BE2C (cell line): Measurements from ENCODE around the gene SLC66A2.

ENCODE experiments used
- DNase-seq: peaks from one replicate; pipeline ENCODE4 v3.0.0-alpha.2; 2020
- H3K27me3 ChIP-seq: fragments of 250-450 bp; sonication (Bioruptor Pico); 2 replicates; pipeline ENCODE4 v1.5.1; 2020; ENCODE audit warnings: mild to moderate bottlenecking
- H3K36me3 ChIP-seq: fragments of 250-450 bp; sonication (Bioruptor Pico); 2 replicates; pipeline ENCODE4 v1.5.1; 2020; ENCODE audit warnings: mild to moderate bottlenecking
- H3K4me1 ChIP-seq: fragments of 250-450 bp; sonication (Bioruptor Pico); 2 replicates; pipeline ENCODE4 v1.5.1; 2020
- H3K4me3 ChIP-seq: 2 replicates; pipeline ENCODE4 v1.5.1; 2011; ENCODE audit warnings: low read depth, low read length
- H3K9me3 ChIP-seq: fragments of 250-450 bp; sonication (Bioruptor Pico); 2 replicates; pipeline ENCODE4 v1.5.1; 2020
- CTCF ChIP-seq: IDR thresholded peaks from 2 replicates; pipeline ENCODE4 v1.5.1; 2012; ENCODE audit warnings: mild to moderate bottlenecking, low read depth, low read length

Gene SLC66A2

GRCh38 chr18:79942211-79942610 is 9.2 kb downstream of the SLC66A2 start:
- H3K4me1 ChIP-seq, result no peaks in the 10 kb centered on the region
- no peaks in the 10 kb centered on the region for H3K27me3 ChIP-seq
- H3K4me3 ChIP-seq, result no peak overlapping the region
- no peak for TF ChIP-seq CTCF
- H3K36me3 ChIP-seq, result no peaks in the 10 kb centered on the region
- H3K9me3 ChIP-seq, result no peaks in the 10 kb centered on the region
- DNase-seq, result no peak

GRCh38 chr18:79941473-79942119 is 9.9 kb downstream of the SLC66A2 start:
- Histone ChIP-seq H3K9me3 (no peaks in the 10 kb centered on the region), H3K27me3 (no peaks in the 10 kb centered on the region), H3K36me3 (no peaks in the 10 kb centered on the region), H3K4me3 (no peak overlapping the region), H3K4me1 (no peaks in the 10 kb centered on the region)
- no peak for TF ChIP-seq CTCF
- no peak for DNase-seq

GRCh38 chr18:79940814-79941472 is 10.5 kb downstream of the SLC66A2 start:
- H3K36me3 ChIP-seq, result no peaks in the 10 kb centered on the region
- no peaks in the 10 kb centered on the region for H3K4me1 ChIP-seq
- no peaks in the 10 kb centered on the region for H3K27me3 ChIP-seq
- H3K9me3 ChIP-seq, result no peaks in the 10 kb centered on the region
- no peak for TF ChIP-seq CTCF
- no peak for DNase-seq
- H3K4me3 ChIP-seq, result no peak overlapping the region

GRCh38 chr18:79940126-79940813 is 11.2 kb downstream of the SLC66A2 start:
- no peaks in the 10 kb centered on the region for H3K36me3 ChIP-seq
- DNase-seq, result no peak
- TF ChIP-seq CTCF, result no peak
- no peaks in the 10 kb centered on the region for H3K27me3 ChIP-seq
- H3K4me1 ChIP-seq, result no peaks in the 10 kb centered on the region
- no peak overlapping the region for H3K4me3 ChIP-seq
- no peaks in the 10 kb centered on the region for H3K9me3 ChIP-seq

- DNase-seq, result no peak
- TF ChIP-seq CTCF, result no peak
- Histone ChIP-seq H3K36me3 (no peaks in the 10 kb centered on the region), H3K27me3 (no peaks in the 10 kb centered on the region), H3K9me3 (no peaks in the 10 kb centered on the region), H3K4me3 (no peak overlapping the region), H3K4me1 (no peaks in the 10 kb centered on the region)
Observed at GRCh38 chr18:79939096-79939495, 12.4 kb downstream of the SLC66A2 start.

GRCh38 chr18:79938196-79938595 is 13.3 kb downstream of the SLC66A2 start:
- TF ChIP-seq CTCF, result no peak
- Histone ChIP-seq H3K4me1 (no peaks in the 10 kb centered on the region), H3K27me3 (no peaks in the 10 kb centered on the region), H3K36me3 (no peaks in the 10 kb centered on the region), H3K4me3 (no peak overlapping the region), H3K9me3 (no peaks in the 10 kb centered on the region)
- no peak for DNase-seq
